CD4-positive, alpha-beta memory T cell (primary cell): ENCODE results near the gene ZFP36L2. TPM values are rescaled to one million over a fixed set of nuclear protein-coding genes. Genes with fewer than 3 reads are reported as not detected.

Experiments used
- CTCF ChIA-PET: fragments of 350-600 bp; sonication (Branson Sonifier 250); formaldehyde crosslinking; loops from one replicate; lab custom pipeline; 2021; ENCODE audit warnings: inconsistent platforms; ENCODE audit not compliant: partially characterized antibody; lab: Charles Lee
- POLR2A ChIA-PET: fragments of 350-600 bp; sonication (Branson Sonifier 250); formaldehyde crosslinking; loops from one replicate; lab custom pipeline; 2021; ENCODE audit not compliant: partially characterized antibody; lab: Charles Lee
- DNase-seq, 5 donors: peaks; one replicate each; pipeline versions ENCODE4 v3.0.0 to v3.0.0-alpha.2; 2020 to 2022; ENCODE audit warnings: mixed read lengths in 1 of 5
- H3K27ac ChIP-seq: one replicate; pipeline ENCODE4 v1.7.0; 2013; ENCODE audit warnings: low read depth, low read length
- H3K27me3 ChIP-seq: 2 replicates; pipeline ENCODE4 v1.7.0; 2013; ENCODE audit warnings: mild to moderate bottlenecking, low read length, moderate library complexity; ENCODE audit not compliant: insufficient read depth
- H3K36me3 ChIP-seq: 2 replicates; pipeline ENCODE4 v1.7.0; 2013; ENCODE audit warnings: mild to moderate bottlenecking, low read length, moderate library complexity; ENCODE audit not compliant: insufficient read depth
- H3K4me1 ChIP-seq: 2 replicates; pipeline ENCODE4 v1.7.0; 2013; ENCODE audit warnings: mild to moderate bottlenecking, low read length, moderate library complexity; ENCODE audit not compliant: insufficient read depth
- H3K4me3 ChIP-seq, 2 donors: one replicate each; pipeline ENCODE4 v1.7.0; 2013; ENCODE audit warnings: low read length in 2 of 2, mild to moderate bottlenecking in 1 of 2
- H3K9me3 ChIP-seq, 2 donors: one replicate each; pipeline ENCODE4 v1.7.0; 2013; ENCODE audit warnings: low read length in 2 of 2, control low read depth in 1 of 2; ENCODE audit not compliant: control insufficient read depth in 1 of 2
- H3K27ac Mint-ChIP-seq, 7 donors: one replicate each; pipeline ENCODE4 v1.8.0; 2020 to 2021; ENCODE audit warnings: mixed read lengths in 7 of 7, mild to moderate bottlenecking in 6 of 7, inconsistent platforms in 3 of 7, moderate library complexity in 3 of 7
- H3K27me3 Mint-ChIP-seq, 2 donors: one replicate each; pipeline ENCODE4 v1.8.0; 2020 to 2021; ENCODE audit warnings: mixed read lengths in 2 of 2
- H3K36me3 Mint-ChIP-seq, 2 donors: one replicate each; pipeline ENCODE4 v1.8.0; 2020 to 2021; ENCODE audit warnings: mixed read lengths in 2 of 2, inconsistent platforms in 1 of 2, mild to moderate bottlenecking in 1 of 2
- H3K4me1 Mint-ChIP-seq, 4 donors: one replicate each; pipeline ENCODE4 v1.8.0; 2020 to 2021; ENCODE audit warnings: mixed read lengths in 4 of 4, mild to moderate bottlenecking in 1 of 4
- H3K4me3 Mint-ChIP-seq, 8 donors: one replicate each; pipeline ENCODE4 v1.8.0; 2020 to 2021; ENCODE audit warnings: mixed read lengths in 8 of 8, mild to moderate bottlenecking in 7 of 8, moderate library complexity in 6 of 8, inconsistent platforms in 3 of 8
- H3K9me3 Mint-ChIP-seq, 8 donors: one replicate each; pipeline ENCODE4 v1.8.0; 2020 to 2021; ENCODE audit warnings: mixed read lengths in 8 of 8, mild to moderate bottlenecking in 5 of 8, inconsistent platforms in 3 of 8, moderate library complexity in 1 of 8
- intact Hi-C: fragments of 100-400 bp; cut with micrococcal nuclease; formaldehyde crosslinking; loops from one replicate; pipeline ENCODE4 v1.15.1; 2023
- polyA plus RNA-seq, 2 donors: library from polyadenylated mRNA; unstranded; fragments of 300-500 nt; fragmentation: Illumina TruSeq; gene quantifications; one replicate each; pipeline ENCODE4 v1.2.3, GENCODE V29; 2021
- total RNA-seq, 2 experiments: library from RNA; stranded (reverse); gene quantifications; one replicate each; pipeline ENCODE4 v1.2.3, GENCODE V29; 2021

The ZFP36L2 gene
- total and polyA plus RNA-seq, 4 experiments from 2014 or later = 271 to 523 (median 460) TPM

- peak overlapping the region in 2 of 8 donors; percentile 0 to 6 for H3K4me3 Mint-ChIP-seq
- H3K4me3 ChIP-seq = no peak overlapping the region
- H3K9me3 Mint-ChIP-seq = peaks cover 0 to 1% (median 0%) of the 10 kb centered on the region in 8 donors
- peaks cover 15 to 36% (median 21%) of the 10 kb centered on the region in 4 donors for H3K4me1 Mint-ChIP-seq
- intact Hi-C loops = no loop called here
- ChIA-PET CTCF (interaction anchor here (0.7 to 1.9 kb wide), 9 partner anchors 13 to 69 kb away, joined by 3 to 6 read pairs (median 3); no protein-coding TSS in a partner anchor), POLR2A (interaction anchor here (0.6 to 46.5 kb wide), 4 partner anchors 10 to 392 kb away, joined by 3 to 6960 read pairs (median 570); partner anchors contain the start of gene ZFP36L2)
- no peaks in the 10 kb centered on the region for H3K9me3 ChIP-seq
- peak overlapping the region in 1 of 7 donors; percentile 0 for H3K27ac Mint-ChIP-seq
- peaks cover 20% of the 10 kb centered on the region for H3K4me1 ChIP-seq
- no peak for DNase-seq
- no peaks in the 10 kb centered on the region for H3K27me3 Mint-ChIP-seq
- no peaks in the 10 kb centered on the region for H3K36me3 Mint-ChIP-seq
- no peak overlapping the region for H3K27ac ChIP-seq
- no peaks in the 10 kb centered on the region for H3K27me3 ChIP-seq
- no peaks in the 10 kb centered on the region for H3K36me3 ChIP-seq
Observed at GRCh38 chr2:43202289-43202688, 24.1 kb downstream of the ZFP36L2 start.

GRCh38 chr2:43201497-43201896, 24.9 kb downstream of the ZFP36L2 start:
- no peaks in the 10 kb centered on the region for H3K36me3 Mint-ChIP-seq
- Histone ChIP-seq H3K9me3 (no peaks in the 10 kb centered on the region), H3K27ac (no peak overlapping the region), H3K4me3 (no peak overlapping the region), H3K27me3 (no peaks in the 10 kb centered on the region), H3K36me3 (no peaks in the 10 kb centered on the region), H3K4me1 (peaks cover 26% of the 10 kb centered on the region)
- H3K27me3 Mint-ChIP-seq = no peaks in the 10 kb centered on the region
- peaks cover 0 to 1% (median 0%) of the 10 kb centered on the region in 8 donors for H3K9me3 Mint-ChIP-seq
- intact Hi-C loops = no loop called here
- H3K4me3 Mint-ChIP-seq = no peak overlapping the region
- peaks cover 21 to 44% (median 28%) of the 10 kb centered on the region in 4 donors for H3K4me1 Mint-ChIP-seq
- ChIA-PET CTCF (interaction anchor here (0.7 to 1.9 kb wide), 5 partner anchors 14 to 68 kb away, joined by 3 to 6 read pairs (median 3); no protein-coding TSS in a partner anchor), POLR2A (interaction anchor here (0.7 to 46.5 kb wide), 3 partner anchors 9 to 49 kb away, joined by 4 to 6960 read pairs (median 1138); partner anchors contain the start of gene ZFP36L2)
- H3K27ac Mint-ChIP-seq = peak overlapping the region in 2 of 7 donors; percentile 12 to 18
- peak in 1 of 5 donors; percentile 13 for DNase-seq

- H3K4me1 Mint-ChIP-seq = peaks cover 22 to 46% (median 30%) of the 10 kb centered on the region in 4 donors
- H3K4me3 Mint-ChIP-seq = no peak overlapping the region
- H3K27ac Mint-ChIP-seq = peak overlapping the region in 5 of 7 donors; percentile 12 to 53 (median 19)
- H3K27me3 Mint-ChIP-seq = no peaks in the 10 kb centered on the region
- H3K36me3 Mint-ChIP-seq = no peaks in the 10 kb centered on the region
- Histone ChIP-seq H3K9me3 (no peaks in the 10 kb centered on the region), H3K4me1 (peaks cover 31% of the 10 kb centered on the region), H3K27ac (no peak overlapping the region), H3K27me3 (no peaks in the 10 kb centered on the region), H3K4me3 (no peak overlapping the region), H3K36me3 (no peaks in the 10 kb centered on the region)
- DNase-seq = peak in 1 of 5 donors; percentile 7
- ChIA-PET CTCF (interaction anchor here (1.1 to 1.8 kb wide), 4 partner anchors 14 to 68 kb away, joined by 3 to 4 read pairs (median 3); no protein-coding TSS in a partner anchor), POLR2A (interaction anchor here (0.7 to 46.5 kb wide), 3 partner anchors 9 to 48 kb away, joined by 4 to 6960 read pairs (median 1138); partner anchors contain the start of gene ZFP36L2)
- peaks cover 0 to 1% (median 0%) of the 10 kb centered on the region in 8 donors for H3K9me3 Mint-ChIP-seq
- intact Hi-C loops = no loop called here
Observed at GRCh38 chr2:43201016-43201415, 25.4 kb downstream of the ZFP36L2 start.

- peak overlapping the region in 1 of 7 donors; percentile 68 for H3K27ac Mint-ChIP-seq
- peak in 1 of 5 donors; percentile 27 for DNase-seq
- no peak overlapping the region for H3K4me3 Mint-ChIP-seq
- H3K27me3 Mint-ChIP-seq = no peaks in the 10 kb centered on the region
- H3K9me3 Mint-ChIP-seq = peaks cover 0 to 1% (median 0%) of the 10 kb centered on the region in 8 donors
- intact Hi-C loops = no loop called here
- Histone ChIP-seq H3K27me3 (no peaks in the 10 kb centered on the region), H3K4me1 (peaks cover 43% of the 10 kb centered on the region), H3K9me3 (no peaks in the 10 kb centered on the region), H3K36me3 (no peaks in the 10 kb centered on the region), H3K4me3 (no peak overlapping the region), H3K27ac (no peak overlapping the region)
- ChIA-PET POLR2A (interaction anchor here (31.9 to 46.5 kb wide), 2 partner anchors 21 to 47 kb away, joined by 1138 to 6960 read pairs; partner anchors contain the start of gene ZFP36L2), CTCF (interaction anchor here (0.6 to 1.8 kb wide), 2 partner anchors 18 to 29 kb away, joined by 3 to 4 read pairs; no protein-coding TSS in a partner anchor)
- no peaks in the 10 kb centered on the region for H3K36me3 Mint-ChIP-seq
- peaks cover 21 to 53% (median 35%) of the 10 kb centered on the region in 4 donors for H3K4me1 Mint-ChIP-seq
Observed at GRCh38 chr2:43199492-43200488, 26.6 kb downstream of the ZFP36L2 start.

GRCh38 chr2:43198263-43198662, 28.1 kb downstream of the ZFP36L2 start:
- peaks cover 58% of the 10 kb centered on the region for H3K4me1 ChIP-seq
- Mint-ChIP-seq H3K9me3 (peaks cover 0 to 7% (median 0%) of the 10 kb centered on the region in 8 donors), H3K4me1 (peaks cover 34 to 68% (median 48%) of the 10 kb centered on the region in 4 donors), H3K27ac (peak overlapping the region in 5 of 7 donors; percentile 29 to 75 (median 55)), H3K4me3 (no peak overlapping the region), H3K36me3 (no peaks in the 10 kb centered on the region), H3K27me3 (no peaks in the 10 kb centered on the region)
- DNase-seq = peak in 1 of 5 donors; percentile 19
- ChIA-PET POLR2A (interaction anchor here (31.9 to 46.5 kb wide), 2 partner anchors 23 to 46 kb away, joined by 1138 to 6960 read pairs; partner anchors contain the start of gene ZFP36L2), CTCF (interaction anchor here (1.0 kb wide), 1 partner anchor 71 kb away, joined by 3 read pairs; no protein-coding TSS in a partner anchor)
- H3K27me3 ChIP-seq = no peaks in the 10 kb centered on the region
- no peaks in the 10 kb centered on the region for H3K36me3 ChIP-seq
- H3K4me3 ChIP-seq = no peak overlapping the region
- H3K27ac ChIP-seq = no peak overlapping the region
- intact Hi-C loops = no loop called here
- H3K9me3 ChIP-seq = no peaks in the 10 kb centered on the region

- Histone ChIP-seq H3K27ac (no peak overlapping the region), H3K27me3 (no peaks in the 10 kb centered on the region), H3K9me3 (no peaks in the 10 kb centered on the region), H3K36me3 (no peaks in the 10 kb centered on the region), H3K4me1 (peaks cover 65% of the 10 kb centered on the region), H3K4me3 (no peak overlapping the region)
- H3K4me3 Mint-ChIP-seq = peak overlapping the region in 4 of 8 donors; percentile 18 to 59 (median 36)
- POLR2A ChIA-PET = interaction anchor here (1.0 to 46.5 kb wide), 3 partner anchors 11 to 45 kb away, joined by 3 to 6960 read pairs (median 1138); partner anchors contain the start of gene ZFP36L2
- peak in 1 of 5 donors; percentile 15 for DNase-seq
- peak overlapping the region; percentile 95 to 99 (median 96) for H3K27ac Mint-ChIP-seq
- intact Hi-C loops = no loop called here
- CTCF ChIA-PET = interaction anchor here (1.0 to 6.9 kb wide), 2 partner anchors 28 to 32 kb away, joined by 3 to 50 read pairs; no protein-coding TSS in a partner anchor
- peaks cover 0 to 7% (median 0%) of the 10 kb centered on the region in 8 donors for H3K9me3 Mint-ChIP-seq
- H3K36me3 Mint-ChIP-seq = no peaks in the 10 kb centered on the region
- no peaks in the 10 kb centered on the region for H3K27me3 Mint-ChIP-seq
- H3K4me1 Mint-ChIP-seq = peaks cover 36 to 70% (median 54%) of the 10 kb centered on the region in 4 donors
Observed at GRCh38 chr2:43197588-43197896, 28.9 kb downstream of the ZFP36L2 start.
